K562 treated with DMSO at 1 percent for 24 hours (cell line): ENCODE measurements around the gene ZMAT3. TPM values are rescaled to one million over a fixed set of nuclear protein-coding genes. Genes with fewer than 3 reads are reported as not detected.

Experiments used
- total RNA-seq: library from RNA; unstranded; fragments of 300-600 nt; gene quantifications from 2 replicates; pipeline ENCODE4 v1.2.3, GENCODE V29; 2022; ENCODE audit warnings: low read depth; ENCODE audit not compliant: insufficient read depth

Gene ZMAT3, protein sequence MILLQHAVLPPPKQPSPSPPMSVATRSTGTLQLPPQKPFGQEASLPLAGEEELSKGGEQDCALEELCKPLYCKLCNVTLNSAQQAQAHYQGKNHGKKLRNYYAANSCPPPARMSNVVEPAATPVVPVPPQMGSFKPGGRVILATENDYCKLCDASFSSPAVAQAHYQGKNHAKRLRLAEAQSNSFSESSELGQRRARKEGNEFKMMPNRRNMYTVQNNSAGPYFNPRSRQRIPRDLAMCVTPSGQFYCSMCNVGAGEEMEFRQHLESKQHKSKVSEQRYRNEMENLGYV
- 5.8 and 8.4 TPM in 2 replicates for total RNA-seq

DNA sequence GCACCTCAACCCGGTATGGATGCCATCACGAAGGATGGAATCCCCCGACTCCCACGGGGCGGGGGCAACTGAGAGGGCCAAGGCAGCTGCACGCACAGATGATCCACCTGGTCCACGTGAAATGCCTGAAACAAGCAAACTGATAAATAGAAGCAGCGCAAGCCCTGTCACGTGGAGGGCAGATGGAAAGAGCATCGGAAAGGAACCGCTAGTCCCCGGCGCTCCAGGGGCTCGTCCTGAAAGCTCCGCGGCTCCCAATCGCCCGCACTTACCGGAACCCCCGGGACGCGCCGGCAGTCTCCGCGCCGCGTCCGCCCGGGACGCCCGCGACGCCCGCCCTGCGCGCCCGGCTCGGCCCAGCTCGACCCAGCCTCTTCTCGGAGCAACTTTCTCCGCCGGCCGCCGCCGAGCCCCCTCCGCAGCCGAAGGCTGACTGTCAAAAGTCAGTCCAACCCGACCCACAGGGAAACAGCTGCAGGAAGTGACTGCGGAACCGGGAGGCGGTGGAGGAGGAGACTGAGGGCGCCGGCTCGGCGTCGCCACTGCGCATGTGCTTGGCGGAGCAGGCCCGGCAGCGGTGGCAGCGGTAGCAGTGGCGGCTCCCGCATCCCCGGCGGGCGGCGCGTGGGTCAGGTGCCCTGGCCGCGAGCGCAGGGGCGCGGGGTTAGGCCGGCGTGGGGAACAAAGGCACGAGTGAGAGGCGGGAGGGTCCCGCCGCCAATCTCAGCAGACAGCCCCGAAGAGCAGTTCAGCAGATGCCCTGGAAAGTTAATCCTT, at the start of gene ZMAT3:
Gene ZMAT3 (minus strand): TSS at position 487 of the 777 bp plus-strand sequence. CDS start 4,057 bp downstream, outside the sequence.

Other genes starting within 250 kb of the ZMAT3 start
- 5.6 and 10.1 TPM in 2 replicates for gene PIK3CA, start 76.5 kb upstream of the ZMAT3 start, total RNA-seq
- 4.2 and 5.3 TPM in 2 replicates for gene KCNMB3, start 179.3 kb upstream of the ZMAT3 start, total RNA-seq